Measurements from ENCODE around the gene GOLGA6D.
"Not testable (repeated sequence)": the region's sequence is repeated elsewhere in the genome, so short reads cannot be mapped to it uniquely, and the experiment has no call there.

GOLGA6D gene

DNA sequence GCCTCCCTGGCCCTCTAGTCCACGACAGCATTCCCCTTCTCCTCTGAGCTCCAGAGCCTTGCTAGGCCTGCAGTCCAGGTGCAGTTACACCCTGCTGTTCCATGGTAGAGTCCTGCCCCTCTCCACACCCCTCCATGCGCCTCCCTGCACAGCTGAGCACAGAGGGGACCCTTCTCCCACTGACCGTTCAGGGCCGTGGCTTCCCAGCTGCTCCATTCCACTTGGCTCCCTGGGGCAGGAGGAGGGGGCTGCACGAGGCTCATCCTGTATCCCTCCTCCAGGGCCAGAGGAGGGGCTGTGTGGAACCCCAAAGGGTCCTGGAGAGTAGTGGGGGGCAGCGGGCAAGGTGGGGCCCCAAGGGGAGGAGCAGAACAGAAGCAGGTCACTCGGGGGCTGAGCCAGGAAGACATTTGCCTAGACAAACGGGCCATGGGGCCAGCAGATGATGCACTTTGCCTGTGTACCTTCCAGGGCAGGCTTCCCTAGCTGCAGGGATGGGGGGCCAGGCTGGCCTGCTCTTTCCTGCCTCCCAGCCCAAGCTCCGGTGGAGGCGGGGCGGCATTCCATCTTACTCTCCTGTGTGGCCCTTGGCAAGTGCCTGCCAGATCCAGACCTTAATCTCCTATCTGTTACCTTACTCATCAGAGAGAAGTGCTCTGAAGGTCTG is 45.2 kb upstream of the GOLGA6D start:
- Histone ChIP-seq H3K27me3 (replicated peaks; ENCODE audit: control insufficient read depth, insufficient read depth, low read length) (no peaks in the 10 kb centered on the region; the same call in 1 of the 2 replicates), H3K4me3 (replicated peaks; ENCODE audit: low read depth, low read length) (no peak overlapping the region), H3K36me3 (ENCODE audit: control insufficient read depth, insufficient read depth, low read length) (no peaks in the 10 kb centered on the region)
- no peak for DNase-seq (ENCODE audit: extremely low read depth, insufficient read length)
- TF ChIP-seq, protein P1, sequence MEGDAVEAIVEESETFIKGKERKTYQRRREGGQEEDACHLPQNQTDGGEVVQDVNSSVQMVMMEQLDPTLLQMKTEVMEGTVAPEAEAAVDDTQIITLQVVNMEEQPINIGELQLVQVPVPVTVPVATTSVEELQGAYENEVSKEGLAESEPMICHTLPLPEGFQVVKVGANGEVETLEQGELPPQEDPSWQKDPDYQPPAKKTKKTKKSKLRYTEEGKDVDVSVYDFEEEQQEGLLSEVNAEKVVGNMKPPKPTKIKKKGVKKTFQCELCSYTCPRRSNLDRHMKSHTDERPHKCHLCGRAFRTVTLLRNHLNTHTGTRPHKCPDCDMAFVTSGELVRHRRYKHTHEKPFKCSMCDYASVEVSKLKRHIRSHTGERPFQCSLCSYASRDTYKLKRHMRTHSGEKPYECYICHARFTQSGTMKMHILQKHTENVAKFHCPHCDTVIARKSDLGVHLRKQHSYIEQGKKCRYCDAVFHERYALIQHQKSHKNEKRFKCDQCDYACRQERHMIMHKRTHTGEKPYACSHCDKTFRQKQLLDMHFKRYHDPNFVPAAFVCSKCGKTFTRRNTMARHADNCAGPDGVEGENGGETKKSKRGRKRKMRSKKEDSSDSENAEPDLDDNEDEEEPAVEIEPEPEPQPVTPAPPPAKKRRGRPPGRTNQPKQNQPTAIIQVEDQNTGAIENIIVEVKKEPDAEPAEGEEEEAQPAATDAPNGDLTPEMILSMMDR (IDR thresholded peaks at IDR 0.05; ENCODE audit: insufficient read depth, low read length, poor library complexity, severe bottlenecking): no peak

DNA sequence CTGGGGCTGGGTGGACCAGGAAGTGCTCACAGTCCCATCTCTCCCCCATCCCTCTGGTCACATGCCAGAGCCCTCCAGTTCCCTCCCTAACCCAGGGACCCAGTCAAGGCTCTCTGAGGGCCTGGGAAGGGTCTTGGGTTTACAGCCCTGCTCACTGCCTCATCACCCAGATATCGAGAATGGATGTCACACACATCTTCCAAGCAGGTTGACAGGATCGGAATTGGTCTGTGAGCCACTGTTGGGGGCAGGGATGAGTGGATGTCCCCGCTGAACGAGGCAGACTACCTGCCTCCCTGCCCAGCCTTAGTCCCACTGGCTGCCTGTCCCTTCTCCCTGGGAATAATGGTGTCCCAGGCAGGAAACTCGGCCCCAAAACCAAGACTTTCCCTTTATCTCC is 44.5 kb upstream of the GOLGA6D start:
- DNase-seq (ENCODE audit: extremely low read depth, insufficient read length): no peak
- Histone ChIP-seq H3K27me3 (replicated peaks; ENCODE audit: control insufficient read depth, insufficient read depth, low read length) (no peaks in the 10 kb centered on the region; the same call in 1 of the 2 replicates), H3K4me3 (replicated peaks; ENCODE audit: low read depth, low read length) (no peak overlapping the region), H3K36me3 (ENCODE audit: control insufficient read depth, insufficient read depth, low read length) (no peaks in the 10 kb centered on the region)
- TF ChIP-seq, protein P1 (IDR thresholded peaks at IDR 0.05; ENCODE audit: insufficient read depth, low read length, poor library complexity, severe bottlenecking): no peak

DNA sequence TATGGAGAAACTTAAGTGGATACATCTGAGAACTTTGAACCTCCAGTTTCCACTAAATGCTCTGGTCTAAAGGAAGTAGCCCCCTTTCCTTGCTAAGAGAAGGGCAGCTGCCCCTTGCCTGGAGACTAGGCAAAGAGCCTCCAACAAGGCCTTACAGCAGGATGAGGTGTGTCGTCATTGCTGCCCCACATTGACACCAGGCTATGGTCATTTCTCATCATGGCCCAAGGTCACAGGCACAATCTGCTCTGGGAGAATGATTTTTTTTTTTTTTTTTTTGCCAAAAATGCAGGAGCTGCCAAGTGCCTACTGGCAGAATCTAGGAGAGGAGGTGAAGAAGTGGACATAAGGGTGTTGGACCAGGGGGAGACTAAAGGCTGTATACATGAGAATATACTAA is 36.9 kb upstream of the GOLGA6D start:
- not testable (repeated sequence) for DNase-seq (ENCODE audit: extremely low read depth, insufficient read length); H3K27me3 ChIP-seq (replicated peaks; ENCODE audit: control insufficient read depth, insufficient read depth, low read length); H3K36me3 ChIP-seq (ENCODE audit: control insufficient read depth, insufficient read depth, low read length); H3K4me3 ChIP-seq (replicated peaks; ENCODE audit: low read depth, low read length)

DNA sequence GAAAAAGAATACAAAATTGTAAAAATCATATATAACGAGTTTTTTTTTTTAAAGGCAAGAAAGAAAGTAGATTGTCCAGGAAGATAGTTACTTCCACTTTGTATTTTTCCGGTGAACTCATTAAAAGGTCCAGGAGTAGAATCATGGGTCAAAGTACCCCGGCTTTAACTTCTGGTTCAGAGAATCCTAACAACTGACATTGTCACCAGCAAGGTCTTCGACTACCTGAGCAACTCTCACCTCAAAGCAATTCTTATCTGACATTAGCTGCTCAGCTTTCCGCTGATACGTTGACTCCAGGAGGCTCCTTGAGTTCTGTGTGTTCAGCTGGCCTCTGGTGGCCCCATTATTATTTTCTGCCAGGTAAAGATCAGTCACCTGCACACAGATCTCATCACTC is 33.6 kb upstream of the GOLGA6D start:
- not testable (repeated sequence) for DNase-seq (ENCODE audit: extremely low read depth, insufficient read length); H3K4me3 ChIP-seq (replicated peaks; ENCODE audit: low read depth, low read length); H3K27me3 ChIP-seq (replicated peaks; ENCODE audit: control insufficient read depth, insufficient read depth, low read length); H3K36me3 ChIP-seq (ENCODE audit: control insufficient read depth, insufficient read depth, low read length)

DNA sequence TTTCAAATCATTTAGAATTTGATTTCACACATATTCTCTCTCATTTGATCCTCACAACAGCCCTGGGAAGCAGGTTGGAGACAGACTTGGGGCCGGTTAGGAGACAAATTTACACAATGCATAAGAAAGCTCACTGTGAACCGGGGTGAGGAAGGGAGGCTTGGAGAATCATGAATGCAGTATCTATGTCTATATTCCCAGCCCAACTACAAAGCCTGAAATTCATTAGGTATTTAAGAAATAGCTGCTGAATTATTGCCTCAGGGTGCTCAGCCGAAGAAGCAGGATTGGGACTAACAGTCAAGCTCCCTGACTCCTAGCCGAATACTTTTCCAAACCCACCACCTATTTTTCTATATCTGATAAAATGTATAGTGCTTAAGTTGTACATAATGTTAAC is 32.9 kb upstream of the GOLGA6D start:
- Histone ChIP-seq H3K36me3 (ENCODE audit: control insufficient read depth, insufficient read depth, low read length) (no peaks in the 10 kb centered on the region), H3K4me3 (replicated peaks; ENCODE audit: low read depth, low read length) (no peak overlapping the region), H3K27me3 (replicated peaks; ENCODE audit: control insufficient read depth, insufficient read depth, low read length) (peaks cover 2% of the 10 kb centered on the region)
- TF ChIP-seq, protein P1 (IDR thresholded peaks at IDR 0.05; ENCODE audit: insufficient read depth, low read length, poor library complexity, severe bottlenecking): no peak
- DNase-seq (ENCODE audit: extremely low read depth, insufficient read length): no peak

DNA sequence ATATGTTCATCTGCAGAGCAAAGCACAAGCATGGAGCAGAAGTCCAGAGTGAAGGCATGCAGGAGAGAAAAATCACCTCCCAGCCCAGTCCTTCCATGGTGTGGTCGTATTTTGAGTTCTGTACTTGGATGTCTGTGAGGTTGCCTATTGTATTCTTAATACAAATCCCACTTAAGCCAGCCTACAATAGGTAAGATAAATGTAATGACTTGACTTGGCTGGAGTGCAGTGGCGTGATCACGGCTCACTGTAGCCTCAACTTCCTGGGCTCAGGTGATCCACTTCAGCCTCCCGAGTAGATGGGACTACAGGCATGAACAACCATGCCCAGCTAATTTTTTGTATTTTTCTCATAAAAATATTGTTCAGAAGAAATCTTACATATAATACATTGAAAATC is 31.3 kb upstream of the GOLGA6D start:
- not testable (repeated sequence) for H3K4me3 ChIP-seq (replicated peaks; ENCODE audit: low read depth, low read length); DNase-seq (ENCODE audit: extremely low read depth, insufficient read length); H3K36me3 ChIP-seq (ENCODE audit: control insufficient read depth, insufficient read depth, low read length); H3K27me3 ChIP-seq (replicated peaks; ENCODE audit: control insufficient read depth, insufficient read depth, low read length)

DNA sequence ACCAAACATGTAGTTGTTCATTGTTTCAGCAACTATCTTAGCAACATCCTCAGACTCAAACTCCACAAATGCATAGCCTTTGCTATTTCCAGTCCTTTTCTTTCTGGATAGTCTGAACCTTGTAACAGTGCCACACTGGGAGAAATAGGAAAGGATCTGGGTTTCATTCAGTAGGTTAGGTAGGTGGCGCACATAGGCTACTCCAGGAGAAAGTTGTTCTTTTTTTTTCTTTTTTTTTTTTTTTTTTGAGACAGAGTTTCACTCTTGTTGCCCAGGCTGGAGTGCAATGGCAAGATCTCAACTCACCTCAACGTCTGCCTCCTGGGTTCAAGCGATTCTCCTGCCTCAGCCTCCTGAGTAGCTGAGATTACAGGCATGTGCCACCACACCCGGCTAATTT is 30.4 kb upstream of the GOLGA6D start:
- not testable (repeated sequence) for H3K36me3 ChIP-seq (ENCODE audit: control insufficient read depth, insufficient read depth, low read length); H3K4me3 ChIP-seq (replicated peaks; ENCODE audit: low read depth, low read length); DNase-seq (ENCODE audit: extremely low read depth, insufficient read length); H3K27me3 ChIP-seq (replicated peaks; ENCODE audit: control insufficient read depth, insufficient read depth, low read length)

DNA sequence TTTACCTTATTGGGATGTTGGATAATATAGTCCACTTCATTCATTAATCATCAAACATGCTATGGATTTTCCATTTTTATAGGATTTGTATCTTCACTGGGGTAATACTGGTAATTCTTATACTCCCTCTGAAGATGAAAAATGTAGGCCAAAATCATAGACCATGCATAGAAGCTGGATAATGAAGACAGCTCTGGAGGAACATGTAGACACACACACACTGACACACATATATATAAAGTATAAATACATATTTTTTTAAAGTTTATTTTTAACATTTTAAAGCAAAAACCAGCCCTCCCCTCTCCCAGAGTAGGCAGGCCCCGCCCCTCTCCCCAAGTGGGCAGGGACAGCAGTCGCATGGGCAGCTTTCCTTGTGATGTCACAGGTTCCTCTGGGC is 24.6 kb upstream of the GOLGA6D start, which contains the start of gene GOLGA6C:
TSS of gene GOLGA6C (plus strand) at position 301 of the 400 bp plus-strand sequence. CDS start 265 bp downstream, outside the sequence.
- DNase-seq (ENCODE audit: extremely low read depth, insufficient read length): not testable (repeated sequence)

DNA sequence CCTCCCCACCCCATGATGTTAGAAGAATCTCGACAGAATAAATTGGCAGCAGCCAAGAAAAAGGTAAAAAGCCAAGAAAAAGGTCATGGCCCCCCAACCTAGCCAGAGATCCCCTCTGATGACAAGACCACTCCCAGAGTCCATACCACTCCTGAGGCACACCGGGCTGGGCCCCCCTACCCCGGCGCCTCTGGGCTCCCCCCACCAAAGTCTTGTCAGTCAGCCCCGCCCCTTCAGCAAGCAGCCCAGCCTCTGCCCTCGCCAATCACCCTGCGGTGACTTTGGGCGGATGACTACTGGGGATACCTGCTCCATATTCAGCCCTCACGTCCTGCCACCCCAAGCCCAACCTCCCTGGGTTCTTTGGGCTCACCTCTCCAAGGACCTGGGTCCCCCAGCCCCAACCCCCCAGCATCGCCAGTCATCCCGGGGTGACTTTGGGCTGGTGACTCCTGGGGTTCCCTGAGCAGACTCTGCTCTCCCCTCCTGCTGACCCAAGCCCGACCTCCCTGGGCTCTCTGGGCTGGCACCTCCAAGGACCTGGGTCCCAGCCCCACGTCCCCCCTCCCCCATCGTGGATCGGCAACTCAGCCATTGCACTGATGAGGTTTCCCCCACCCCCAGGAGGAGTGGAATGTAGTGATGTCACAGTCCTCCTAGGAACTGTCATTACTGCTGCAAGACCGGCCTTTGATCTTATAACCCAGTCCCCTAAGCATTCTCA is 23.9 kb upstream of the GOLGA6D start:
- not testable (repeated sequence) for H3K36me3 ChIP-seq (ENCODE audit: control insufficient read depth, insufficient read depth, low read length); H3K27me3 ChIP-seq (replicated peaks; ENCODE audit: control insufficient read depth, insufficient read depth, low read length); DNase-seq (ENCODE audit: extremely low read depth, insufficient read length); H3K4me3 ChIP-seq (replicated peaks; ENCODE audit: low read depth, low read length)

More for the DNA sequence above, 24.6 kb upstream of the GOLGA6D start, which contains the start of gene GOLGA6C:
- H3K27me3 ChIP-seq (replicated peaks; ENCODE audit: control insufficient read depth, insufficient read depth, low read length); H3K4me3 ChIP-seq (replicated peaks; ENCODE audit: low read depth, low read length); H3K36me3 ChIP-seq (ENCODE audit: control insufficient read depth, insufficient read depth, low read length): not testable (repeated sequence)

DNA sequence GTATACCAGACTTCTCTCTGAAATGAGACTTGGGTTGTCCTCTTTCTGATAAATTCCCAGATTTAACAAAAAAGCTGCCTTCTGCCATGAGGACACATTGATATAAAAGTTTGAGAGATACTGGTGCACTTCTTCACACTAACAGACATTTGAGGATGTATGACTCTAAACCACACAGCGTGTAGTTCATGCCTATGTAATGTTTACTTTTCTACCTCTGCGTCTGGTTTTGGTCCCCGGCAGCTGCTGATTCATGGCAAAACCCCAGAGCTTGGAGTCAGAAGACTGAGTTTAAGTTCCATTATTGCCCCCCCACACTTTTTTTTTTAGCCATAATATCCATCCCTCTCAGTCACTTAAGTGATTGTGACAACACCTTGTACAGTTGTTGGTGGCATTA is 22.8 kb upstream of the GOLGA6D start:
- not testable (repeated sequence) for H3K27me3 ChIP-seq (replicated peaks; ENCODE audit: control insufficient read depth, insufficient read depth, low read length); H3K36me3 ChIP-seq (ENCODE audit: control insufficient read depth, insufficient read depth, low read length); H3K4me3 ChIP-seq (replicated peaks; ENCODE audit: low read depth, low read length); DNase-seq (ENCODE audit: extremely low read depth, insufficient read length)

DNA sequence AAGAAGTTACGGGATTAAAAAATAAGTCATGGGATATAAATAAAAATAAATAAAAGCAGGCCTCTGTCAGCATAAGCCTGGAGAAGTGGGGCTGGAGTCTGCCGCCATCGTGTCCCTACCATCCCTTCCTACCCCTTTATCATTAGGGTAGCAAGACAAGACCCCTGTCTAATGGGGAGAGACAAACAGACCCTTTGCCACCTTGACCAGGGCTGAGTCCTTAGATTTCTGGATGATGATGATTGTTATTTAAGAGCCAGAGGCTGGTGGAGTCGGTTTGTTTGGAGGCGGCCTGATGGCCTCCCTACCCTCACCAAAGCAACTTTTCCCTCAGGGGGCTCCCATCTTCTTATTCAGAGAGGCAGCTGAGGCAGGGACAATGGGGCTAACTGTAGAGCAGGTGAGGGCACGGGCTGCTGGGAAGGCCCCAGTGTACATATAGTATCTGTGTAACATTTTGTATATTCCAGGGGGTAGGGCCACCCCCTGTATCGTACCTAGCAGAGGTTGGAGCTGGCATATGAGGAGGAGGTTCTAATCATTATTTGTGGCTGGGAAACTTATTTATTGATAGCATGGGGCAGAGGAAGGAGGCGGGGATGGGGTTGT is 8.8 kb upstream of the GOLGA6D start:
- not testable (repeated sequence) for H3K36me3 ChIP-seq (ENCODE audit: control insufficient read depth, insufficient read depth, low read length); H3K4me3 ChIP-seq (replicated peaks; ENCODE audit: low read depth, low read length); DNase-seq (ENCODE audit: extremely low read depth, insufficient read length); H3K27me3 ChIP-seq (replicated peaks; ENCODE audit: control insufficient read depth, insufficient read depth, low read length)
